KMS-11 (cell line): ENCODE data around the gene CD4.

Experiments used
- H2AFZ ChIP-seq: fragments of 200-600 bp; sonication (generic); 2 replicates; pipeline ENCODE4 v1.6.1; 2016; ENCODE audit warnings: antibody characterized with exemption, mixed run types, low read depth
- H3K27ac ChIP-seq: fragments of 200-600 bp; sonication (generic); 2 replicates; pipeline ENCODE4 v1.6.1; 2016; ENCODE audit warnings: mild to moderate bottlenecking, mixed run types
- H3K27me3 ChIP-seq: fragments of 200-600 bp; sonication (generic); 2 replicates; pipeline ENCODE4 v1.6.1; 2017; ENCODE audit warnings: mild to moderate bottlenecking, low read depth, mixed run types, moderate library complexity; ENCODE audit not compliant: insufficient read depth
- H3K36me3 ChIP-seq: fragments of 200-600 bp; sonication (generic); 2 replicates; pipeline ENCODE4 v1.6.1; 2017; ENCODE audit warnings: mild to moderate bottlenecking, mixed run types; ENCODE audit not compliant: insufficient read depth
- H3K4me1 ChIP-seq: fragments of 200-600 bp; sonication (generic); 2 replicates; pipeline ENCODE4 v1.6.1; 2016; ENCODE audit warnings: mild to moderate bottlenecking, low read depth, mixed run types; ENCODE audit not compliant: poor library complexity, severe bottlenecking
- H3K4me2 ChIP-seq: fragments of 200-600 bp; sonication (generic); 2 replicates; pipeline ENCODE4 v1.7.0; 2016; ENCODE audit warnings: mild to moderate bottlenecking, mixed run types
- H3K4me3 ChIP-seq: fragments of 200-600 bp; sonication (generic); IDR thresholded peaks from 2 replicates; pipeline ENCODE4 v1.6.1; 2017; ENCODE audit warnings: low read depth, low read length, mixed read lengths; ENCODE audit not compliant: insufficient read depth
- H3K79me2 ChIP-seq: fragments of 200-600 bp; sonication (generic); 2 replicates; pipeline ENCODE4 v1.6.1; 2016; ENCODE audit warnings: low read depth, mixed run types; ENCODE audit not compliant: insufficient read depth
- H3K9ac ChIP-seq: fragments of 200-600 bp; sonication (generic); 2 replicates; pipeline ENCODE4 v1.6.1; 2016; ENCODE audit warnings: mild to moderate bottlenecking, mixed run types
- H4K20me1 ChIP-seq: fragments of 200-600 bp; sonication (generic); 2 replicates; pipeline ENCODE4 v1.6.1; 2016; ENCODE audit warnings: mild to moderate bottlenecking, mixed run types; ENCODE audit not compliant: insufficient read depth
- TF ChIP-seq, protein P1 (sequence below): fragments of 200-600 bp; sonication (generic); conservative IDR thresholded peaks from 2 replicates; pipeline ENCODE4 v1.6.1; 2017; ENCODE audit warnings: low read depth, mild to moderate bottlenecking, antibody characterized with exemption, low read length, moderate library complexity, mixed read lengths

CD4 gene

DNA sequence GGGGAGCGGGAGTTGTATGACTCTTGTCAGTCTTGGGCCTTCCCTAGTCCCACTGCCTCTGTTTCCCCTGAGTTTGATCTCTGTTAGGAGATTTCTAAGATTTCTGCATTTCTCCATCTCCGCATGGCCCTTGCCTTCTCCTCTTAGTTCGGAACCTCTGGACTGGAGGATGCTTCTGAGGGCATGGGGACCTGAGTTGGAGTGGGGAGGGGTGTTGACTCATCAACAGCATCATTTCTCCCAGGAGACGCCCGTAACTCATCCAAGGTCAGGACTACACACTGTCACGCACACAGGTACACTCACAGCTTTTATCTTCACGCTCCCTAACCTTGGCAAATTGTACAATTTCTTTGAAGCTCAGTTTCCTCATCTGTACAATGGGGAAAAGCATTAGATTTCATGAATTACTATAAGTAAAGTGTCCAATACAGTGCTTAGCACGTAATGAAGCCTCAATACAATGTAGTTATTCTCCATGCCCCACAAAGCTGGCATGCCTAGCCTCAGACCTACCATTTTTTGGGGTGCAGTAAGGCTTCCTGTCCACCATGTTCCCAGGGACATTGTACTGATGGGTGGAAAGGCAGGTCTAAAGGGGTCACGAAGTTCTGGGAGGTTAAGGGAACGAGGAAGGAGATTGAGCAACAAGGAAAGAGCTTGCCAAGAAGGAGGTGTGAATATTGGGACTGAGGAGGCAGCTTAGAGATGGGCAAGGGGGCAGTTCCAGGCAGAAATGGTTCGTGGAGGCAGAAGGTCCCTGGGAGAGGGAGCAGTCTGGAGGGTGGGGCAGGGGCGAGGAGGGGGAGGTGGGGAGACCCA is 17.6 kb upstream of the CD4 start:
- Histone ChIP-seq H3K79me2 (no peaks in the 10 kb centered on the region), H3K27ac (no peak overlapping the region), H3K4me2 (no peak overlapping the region), H3K36me3 (no peaks in the 10 kb centered on the region), H3K9ac (no peak overlapping the region), H3K4me3 (no peak overlapping the region), H2AFZ (no peak overlapping the region), H3K27me3 (no peaks in the 10 kb centered on the region), H4K20me1 (no peaks in the 10 kb centered on the region), H3K4me1 (peaks cover 6% of the 10 kb centered on the region)
- TF ChIP-seq, protein P1, sequence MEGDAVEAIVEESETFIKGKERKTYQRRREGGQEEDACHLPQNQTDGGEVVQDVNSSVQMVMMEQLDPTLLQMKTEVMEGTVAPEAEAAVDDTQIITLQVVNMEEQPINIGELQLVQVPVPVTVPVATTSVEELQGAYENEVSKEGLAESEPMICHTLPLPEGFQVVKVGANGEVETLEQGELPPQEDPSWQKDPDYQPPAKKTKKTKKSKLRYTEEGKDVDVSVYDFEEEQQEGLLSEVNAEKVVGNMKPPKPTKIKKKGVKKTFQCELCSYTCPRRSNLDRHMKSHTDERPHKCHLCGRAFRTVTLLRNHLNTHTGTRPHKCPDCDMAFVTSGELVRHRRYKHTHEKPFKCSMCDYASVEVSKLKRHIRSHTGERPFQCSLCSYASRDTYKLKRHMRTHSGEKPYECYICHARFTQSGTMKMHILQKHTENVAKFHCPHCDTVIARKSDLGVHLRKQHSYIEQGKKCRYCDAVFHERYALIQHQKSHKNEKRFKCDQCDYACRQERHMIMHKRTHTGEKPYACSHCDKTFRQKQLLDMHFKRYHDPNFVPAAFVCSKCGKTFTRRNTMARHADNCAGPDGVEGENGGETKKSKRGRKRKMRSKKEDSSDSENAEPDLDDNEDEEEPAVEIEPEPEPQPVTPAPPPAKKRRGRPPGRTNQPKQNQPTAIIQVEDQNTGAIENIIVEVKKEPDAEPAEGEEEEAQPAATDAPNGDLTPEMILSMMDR: no peak

DNA sequence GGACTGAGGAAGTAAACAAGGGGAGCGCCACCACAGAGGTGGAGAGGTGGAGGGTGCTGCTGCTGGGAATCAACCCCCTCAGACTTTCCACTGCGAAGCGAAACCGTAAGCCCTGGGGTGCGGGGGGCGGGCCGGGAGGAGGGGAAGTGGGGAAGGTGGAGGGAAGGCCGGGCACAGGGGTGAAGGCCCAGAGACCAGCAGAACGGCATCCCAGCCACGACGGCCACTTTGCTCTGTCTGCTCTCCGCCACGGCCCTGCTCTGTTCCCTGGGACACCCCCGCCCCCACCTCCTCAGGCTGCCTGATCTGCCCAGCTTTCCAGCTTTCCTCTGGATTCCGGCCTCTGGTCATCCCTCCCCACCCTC is 17.0 kb upstream of the CD4 start, which contains the start of gene LAG3:
TSS of gene LAG3 (plus strand) at position 190 of the 365 bp plus-strand sequence. CDS start 333 bp downstream, outside the sequence.
- no peak within 1 kb of the TSS for H3K4me3 ChIP-seq
- H3K79me2 ChIP-seq: no peaks in the 10 kb centered on the region
- TF ChIP-seq, protein P1: no peak
- H4K20me1 ChIP-seq: no peaks in the 10 kb centered on the region
- no peaks in the 10 kb centered on the region for H3K27me3 ChIP-seq
- H3K9ac ChIP-seq: no peak within 1 kb of the TSS
- H3K4me2 ChIP-seq: no peak within 1 kb of the TSS
- no peak within 1 kb of the TSS for H3K27ac ChIP-seq
- no peak within 1 kb of the TSS for H2AFZ ChIP-seq
- H3K4me1 ChIP-seq: peaks cover 6% of the 10 kb centered on the region
- H3K36me3 ChIP-seq: no peaks in the 10 kb centered on the region

DNA sequence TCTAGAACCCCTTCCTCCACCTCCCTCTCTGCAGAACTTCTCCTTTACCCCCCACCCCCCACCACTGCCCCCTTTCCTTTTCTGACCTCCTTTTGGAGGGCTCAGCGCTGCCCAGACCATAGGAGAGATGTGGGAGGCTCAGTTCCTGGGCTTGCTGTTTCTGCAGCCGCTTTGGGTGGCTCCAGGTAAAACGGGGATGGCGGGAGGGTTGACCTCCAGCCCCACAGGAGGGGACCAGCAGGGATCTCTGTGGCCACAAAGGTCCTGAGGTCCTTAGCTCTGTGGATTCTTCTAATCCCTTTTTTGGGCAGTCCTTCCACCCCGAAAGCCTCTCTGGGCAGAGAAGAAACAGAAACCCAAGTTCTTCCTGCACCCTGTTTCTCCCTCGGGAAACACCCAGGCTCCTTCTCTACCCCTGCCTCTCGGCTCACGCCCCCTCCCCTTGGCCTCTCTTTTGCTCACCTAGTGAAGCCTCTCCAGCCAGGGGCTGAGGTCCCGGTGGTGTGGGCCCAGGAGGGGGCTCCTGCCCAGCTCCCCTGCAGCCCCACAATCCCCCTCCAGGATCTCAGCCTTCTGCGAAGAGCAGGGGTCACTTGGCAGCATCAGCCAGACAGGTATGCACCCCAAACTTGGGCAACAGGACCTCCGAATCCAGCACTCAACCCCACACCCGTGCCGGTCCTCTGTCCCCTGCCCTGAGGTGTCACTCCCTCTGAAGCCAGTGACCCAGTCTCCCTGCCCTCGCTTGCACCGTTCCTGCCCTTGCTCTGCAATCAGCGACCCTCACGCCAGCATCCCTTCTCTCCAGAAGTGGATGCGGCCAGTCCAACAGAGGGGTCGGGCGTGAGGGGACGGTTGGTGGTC is 16.4 kb upstream of the CD4 start:
- no peak overlapping the region for H3K9ac ChIP-seq
- TF ChIP-seq, protein P1: no peak
- H3K79me2 ChIP-seq: no peaks in the 10 kb centered on the region
- no peak overlapping the region for H3K4me2 ChIP-seq
- no peak overlapping the region for H3K27ac ChIP-seq
- H3K4me3 ChIP-seq: no peak overlapping the region
- H3K4me1 ChIP-seq: peaks cover 6% of the 10 kb centered on the region
- H3K36me3 ChIP-seq: no peaks in the 10 kb centered on the region
- H4K20me1 ChIP-seq: no peaks in the 10 kb centered on the region
- H2AFZ ChIP-seq: no peak overlapping the region
- no peaks in the 10 kb centered on the region for H3K27me3 ChIP-seq

DNA sequence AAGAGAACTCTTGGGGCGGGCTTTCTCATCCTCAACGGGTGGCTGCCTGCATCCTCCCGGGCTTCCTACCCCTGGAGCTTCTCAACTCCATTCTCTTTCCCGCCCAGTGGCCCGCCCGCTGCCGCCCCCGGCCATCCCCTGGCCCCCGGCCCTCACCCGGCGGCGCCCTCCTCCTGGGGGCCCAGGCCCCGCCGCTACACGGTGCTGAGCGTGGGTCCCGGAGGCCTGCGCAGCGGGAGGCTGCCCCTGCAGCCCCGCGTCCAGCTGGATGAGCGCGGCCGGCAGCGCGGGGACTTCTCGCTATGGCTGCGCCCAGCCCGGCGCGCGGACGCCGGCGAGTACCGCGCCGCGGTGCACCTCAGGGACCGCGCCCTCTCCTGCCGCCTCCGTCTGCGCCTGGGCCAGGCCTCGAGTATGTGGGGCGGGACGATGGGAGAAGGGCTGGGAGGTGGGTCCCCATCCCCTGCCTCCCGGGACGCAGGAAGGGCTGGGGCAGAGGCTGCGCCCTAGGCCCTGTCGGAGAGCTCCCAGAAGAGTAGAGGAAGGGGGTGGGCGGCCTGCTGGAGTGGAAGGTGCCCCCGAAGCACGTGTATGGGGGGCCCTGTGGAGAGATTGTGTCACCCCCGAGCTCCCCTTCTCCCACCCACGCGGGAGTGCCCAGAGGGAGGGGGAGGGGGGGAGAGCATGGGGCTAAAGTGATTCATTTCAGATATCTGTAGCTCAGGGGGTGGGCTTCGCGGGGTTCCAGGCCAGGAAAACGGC is 15.6 kb upstream of the CD4 start:
- no peaks in the 10 kb centered on the region for H3K27me3 ChIP-seq
- peaks cover 13% of the 10 kb centered on the region for H3K4me1 ChIP-seq
- no peaks in the 10 kb centered on the region for H4K20me1 ChIP-seq
- no peak overlapping the region for H3K4me2 ChIP-seq
- H3K36me3 ChIP-seq: no peaks in the 10 kb centered on the region
- TF ChIP-seq, protein P1: no peak
- H2AFZ ChIP-seq: no peak overlapping the region
- no peak overlapping the region for H3K9ac ChIP-seq
- no peaks in the 10 kb centered on the region for H3K79me2 ChIP-seq
- no peak overlapping the region for H3K4me3 ChIP-seq
- H3K27ac ChIP-seq: no peak overlapping the region
